ENCODE data around the gene LLGL2. TPM values are rescaled to one million over a fixed set of nuclear protein-coding genes. Genes with fewer than 3 reads are reported as not detected.

Gene LLGL2
- total and polyA plus RNA-seq, 2 donors = 10.6 to 15.1 TPM

- WGBS = 82% methylated on average over 19 of the region's 19 CpGs
- no peak for DNase-seq (ENCODE audit: extremely low spot score)
- no peak overlapping the region for H3K4me3 ChIP-seq (ENCODE audit: low read depth, low read length)
- no peaks in the 10 kb centered on the region for H3K36me3 ChIP-seq (ENCODE audit: insufficient read depth)
- H3K27ac ChIP-seq (ENCODE audit: low read depth) = no peak overlapping the region
- H3K4me1 ChIP-seq (ENCODE audit: insufficient read depth) = no peaks in the 10 kb centered on the region
Observed at GRCh38 chr17:75530837-75531720, 5.6 kb downstream of the LLGL2 start.

- whole genome bisulfite sequencing = 85% methylated on average over 7 of the region's 7 CpGs
Observed at GRCh38 chr17:75531721-75532072, 6.2 kb downstream of the LLGL2 start.

GRCh38 chr17:75535119-75535537, 9.6 kb downstream of the LLGL2 start:
- DNase-seq (ENCODE audit: extremely low spot score) = no peak
- H3K4me3 ChIP-seq (ENCODE audit: low read depth, low read length) = no peak overlapping the region
- H3K36me3 ChIP-seq (ENCODE audit: insufficient read depth) = no peaks in the 10 kb centered on the region
- WGBS = 81% methylated on average over 15 of the region's 15 CpGs
- H3K27ac ChIP-seq (ENCODE audit: low read depth) = no peak overlapping the region
- H3K4me1 ChIP-seq (ENCODE audit: insufficient read depth) = no peaks in the 10 kb centered on the region

More at GRCh38 chr17:75531721-75532072, 6.2 kb downstream of the LLGL2 start:
- no peak for DNase-seq (ENCODE audit: extremely low spot score)
- Histone ChIP-seq H3K4me1 (ENCODE audit: insufficient read depth) (no peaks in the 10 kb centered on the region), H3K36me3 (ENCODE audit: insufficient read depth) (no peaks in the 10 kb centered on the region), H3K27ac (ENCODE audit: low read depth) (no peak overlapping the region), H3K4me3 (ENCODE audit: low read depth, low read length) (no peak overlapping the region)

- Histone ChIP-seq H3K36me3 (ENCODE audit: insufficient read depth) (no peaks in the 10 kb centered on the region), H3K27ac (ENCODE audit: low read depth) (no peak overlapping the region), H3K4me1 (ENCODE audit: insufficient read depth) (no peaks in the 10 kb centered on the region), H3K4me3 (ENCODE audit: low read depth, low read length) (no peak overlapping the region)
- 94% methylated on average over 8 of the region's 8 CpGs for WGBS
- no peak for DNase-seq (ENCODE audit: extremely low spot score)
Observed at GRCh38 chr17:75535871-75536270, 10.4 kb downstream of the LLGL2 start.

GRCh38 chr17:75536366-75536765, 10.9 kb downstream of the LLGL2 start:
- DNase-seq (ENCODE audit: extremely low spot score) = no peak
- Histone ChIP-seq H3K36me3 (ENCODE audit: insufficient read depth) (no peaks in the 10 kb centered on the region), H3K27ac (ENCODE audit: low read depth) (no peak overlapping the region), H3K4me1 (ENCODE audit: insufficient read depth) (no peaks in the 10 kb centered on the region), H3K4me3 (ENCODE audit: low read depth, low read length) (no peak overlapping the region)
- 78% methylated on average over 10 of the region's 10 CpGs for WGBS

GRCh38 chr17:75539967-75540729, 14.7 kb downstream of the LLGL2 start:
- WGBS = 84% methylated on average over 13 of the region's 13 CpGs
- Histone ChIP-seq H3K36me3 (ENCODE audit: insufficient read depth) (no peaks in the 10 kb centered on the region), H3K27ac (ENCODE audit: low read depth) (no peak overlapping the region), H3K4me3 (ENCODE audit: low read depth, low read length) (no peak overlapping the region), H3K4me1 (ENCODE audit: insufficient read depth) (no peaks in the 10 kb centered on the region)
- DNase-seq (ENCODE audit: extremely low spot score) = no peak

- Histone ChIP-seq H3K4me3 (ENCODE audit: low read depth, low read length) (no peak overlapping the region), H3K4me1 (ENCODE audit: insufficient read depth) (no peaks in the 10 kb centered on the region), H3K36me3 (ENCODE audit: insufficient read depth) (no peaks in the 10 kb centered on the region), H3K27ac (ENCODE audit: low read depth) (no peak overlapping the region)
- no peak for DNase-seq (ENCODE audit: extremely low spot score)
- 78% methylated on average over 4 of the region's 4 CpGs for WGBS
Observed at GRCh38 chr17:75540923-75541503, 15.5 kb downstream of the LLGL2 start.

GRCh38 chr17:75542229-75542628, 16.7 kb downstream of the LLGL2 start:
- no peak for DNase-seq (ENCODE audit: extremely low spot score)
- WGBS = 94% methylated on average over 8 of the region's 8 CpGs

GRCh38 chr17:75542728-75543336, 17.3 kb downstream of the LLGL2 start:
- no peak overlapping the region for H3K27ac ChIP-seq (ENCODE audit: low read depth)
- no peak overlapping the region for H3K4me3 ChIP-seq (ENCODE audit: low read depth, low read length)
- no peaks in the 10 kb centered on the region for H3K4me1 ChIP-seq (ENCODE audit: insufficient read depth)
- no peaks in the 10 kb centered on the region for H3K36me3 ChIP-seq (ENCODE audit: insufficient read depth)
- DNase-seq (ENCODE audit: extremely low spot score) = no peak
- WGBS = 89% methylated on average over 15 of the region's 15 CpGs

More at GRCh38 chr17:75542229-75542628, 16.7 kb downstream of the LLGL2 start:
- H3K4me3 ChIP-seq (ENCODE audit: low read depth, low read length) = no peak overlapping the region
- H3K36me3 ChIP-seq (ENCODE audit: insufficient read depth) = no peaks in the 10 kb centered on the region
- no peak overlapping the region for H3K27ac ChIP-seq (ENCODE audit: low read depth)
- H3K4me1 ChIP-seq (ENCODE audit: insufficient read depth) = no peaks in the 10 kb centered on the region

GRCh38 chr17:75544250-75544649, 18.8 kb downstream of the LLGL2 start:
- H3K27ac ChIP-seq (ENCODE audit: low read depth) = no peak overlapping the region
- no peaks in the 10 kb centered on the region for H3K4me1 ChIP-seq (ENCODE audit: insufficient read depth)
- no peak overlapping the region for H3K4me3 ChIP-seq (ENCODE audit: low read depth, low read length)
- no peaks in the 10 kb centered on the region for H3K36me3 ChIP-seq (ENCODE audit: insufficient read depth)
- 82% methylated on average over 8 of the region's 8 CpGs for WGBS
- DNase-seq (ENCODE audit: extremely low spot score) = no peak

- Histone ChIP-seq H3K4me3 (ENCODE audit: low read depth, low read length) (no peak overlapping the region), H3K4me1 (ENCODE audit: insufficient read depth) (no peaks in the 10 kb centered on the region), H3K27ac (ENCODE audit: low read depth) (no peak overlapping the region), H3K36me3 (ENCODE audit: insufficient read depth) (no peaks in the 10 kb centered on the region)
- no peak for DNase-seq (ENCODE audit: extremely low spot score)
- WGBS = 94% methylated on average over 13 of the region's 13 CpGs
Observed at GRCh38 chr17:75546181-75546580, 20.7 kb downstream of the LLGL2 start.

- 93% methylated on average over 9 of the region's 9 CpGs for WGBS
- Histone ChIP-seq H3K36me3 (ENCODE audit: insufficient read depth) (no peaks in the 10 kb centered on the region), H3K27ac (ENCODE audit: low read depth) (no peak overlapping the region), H3K4me1 (ENCODE audit: insufficient read depth) (no peaks in the 10 kb centered on the region), H3K4me3 (ENCODE audit: low read depth, low read length) (no peak overlapping the region)
- no peak for DNase-seq (ENCODE audit: extremely low spot score)
Observed at GRCh38 chr17:75547091-75547490, 21.6 kb downstream of the LLGL2 start.

GRCh38 chr17:75548813-75549212, 23.3 kb downstream of the LLGL2 start:
- Histone ChIP-seq H3K4me3 (ENCODE audit: low read depth, low read length) (no peak overlapping the region), H3K4me1 (ENCODE audit: insufficient read depth) (no peaks in the 10 kb centered on the region), H3K36me3 (ENCODE audit: insufficient read depth) (no peaks in the 10 kb centered on the region), H3K27ac (ENCODE audit: low read depth) (no peak overlapping the region)
- WGBS = 77% methylated on average over 5 of the region's 5 CpGs
- no peak for DNase-seq (ENCODE audit: extremely low spot score)
